ENCODE measurements around the gene ATF6.

GRCh38 chr1:161739865-161740566 is 26.1 kb upstream of the ATF6 start:
- no peak for TF ChIP-seq CTCF (IDR thresholded peaks at IDR 0.05)
- peak in 1 of 2 donors; percentile 55 for TF ChIP-seq EP300 (IDR thresholded peaks at IDR 0.05)
- TF ChIP-seq POLR2A (IDR thresholded peaks at IDR 0.05) = no peak
